ENCODE data around the gene NCOA7. TPM values are rescaled to one million over a fixed set of nuclear protein-coding genes. Genes with fewer than 3 reads are reported as not detected.
"Not testable (repeated sequence)": the region's sequence is repeated elsewhere in the genome, so short reads cannot be mapped to it uniquely, and the experiment has no call there.

NCOA7 gene
- total RNA-seq, 4 donors from 2014 or later, result 11.1 to 28.4 (median 22.1) TPM

DNA sequence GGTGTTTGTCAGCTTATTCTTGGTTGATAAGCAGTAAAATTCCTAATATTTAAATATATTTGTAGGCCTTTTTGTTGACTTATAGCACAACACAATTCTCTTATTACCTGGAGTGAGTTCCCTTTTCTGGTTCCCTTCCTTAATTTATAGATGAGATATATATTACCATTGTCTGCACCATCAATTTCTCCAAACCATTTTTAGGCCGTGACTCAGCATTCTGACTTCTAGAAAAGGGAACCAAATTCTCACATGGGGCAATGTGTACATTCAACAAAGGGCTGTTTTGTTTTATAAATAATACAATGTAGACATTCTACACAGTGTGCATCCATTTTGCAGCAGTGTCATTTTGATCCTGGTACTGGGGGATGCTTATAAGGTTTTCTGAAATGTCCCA lies 52.8 kb downstream of the NCOA7 start:
- peaks cover 4% of the 10 kb centered on the region for H3K4me1 ChIP-seq
- H3K36me3 ChIP-seq, result no peaks in the 10 kb centered on the region
- no peaks in the 10 kb centered on the region for H3K9me3 ChIP-seq
- H3K27me3 ChIP-seq, result no peaks in the 10 kb centered on the region
- H3K27ac ChIP-seq, result no peak overlapping the region
- WGBS, result 89% methylated on average over 1 of the region's 1 CpG
- H3K4me3 ChIP-seq, result no peak overlapping the region
- DNase-seq (ENCODE audit: low spot score in 2 of 2), result no peak
- no peak for TF ChIP-seq POLR2AphosphoS5 (IDR thresholded peaks at IDR 0.05)
- TF ChIP-seq EP300 (IDR thresholded peaks at IDR 0.05), result no peak
- no peak for TF ChIP-seq POLR2A (IDR thresholded peaks at IDR 0.05)
- TF ChIP-seq, protein P1, sequence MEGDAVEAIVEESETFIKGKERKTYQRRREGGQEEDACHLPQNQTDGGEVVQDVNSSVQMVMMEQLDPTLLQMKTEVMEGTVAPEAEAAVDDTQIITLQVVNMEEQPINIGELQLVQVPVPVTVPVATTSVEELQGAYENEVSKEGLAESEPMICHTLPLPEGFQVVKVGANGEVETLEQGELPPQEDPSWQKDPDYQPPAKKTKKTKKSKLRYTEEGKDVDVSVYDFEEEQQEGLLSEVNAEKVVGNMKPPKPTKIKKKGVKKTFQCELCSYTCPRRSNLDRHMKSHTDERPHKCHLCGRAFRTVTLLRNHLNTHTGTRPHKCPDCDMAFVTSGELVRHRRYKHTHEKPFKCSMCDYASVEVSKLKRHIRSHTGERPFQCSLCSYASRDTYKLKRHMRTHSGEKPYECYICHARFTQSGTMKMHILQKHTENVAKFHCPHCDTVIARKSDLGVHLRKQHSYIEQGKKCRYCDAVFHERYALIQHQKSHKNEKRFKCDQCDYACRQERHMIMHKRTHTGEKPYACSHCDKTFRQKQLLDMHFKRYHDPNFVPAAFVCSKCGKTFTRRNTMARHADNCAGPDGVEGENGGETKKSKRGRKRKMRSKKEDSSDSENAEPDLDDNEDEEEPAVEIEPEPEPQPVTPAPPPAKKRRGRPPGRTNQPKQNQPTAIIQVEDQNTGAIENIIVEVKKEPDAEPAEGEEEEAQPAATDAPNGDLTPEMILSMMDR (IDR thresholded peaks at IDR 0.05), result no peak

DNA sequence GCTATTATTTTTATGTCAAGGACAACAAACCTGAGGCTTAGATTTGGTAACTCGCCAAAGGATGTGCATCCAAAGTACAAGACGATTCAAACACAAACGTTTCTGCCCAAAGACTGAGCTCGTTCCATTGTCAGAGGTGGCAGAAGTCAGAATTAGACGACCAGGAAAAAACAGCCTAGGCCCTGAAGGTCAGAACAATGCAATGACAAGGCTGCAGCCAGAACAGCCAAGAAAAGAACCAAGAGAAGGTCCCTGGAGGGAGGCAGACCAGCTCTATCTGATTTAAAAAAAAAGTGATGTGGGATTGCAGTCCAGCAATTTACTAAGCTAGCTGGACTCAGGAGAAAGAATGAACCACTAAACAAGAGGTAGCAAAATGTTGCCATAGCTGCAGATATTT lies 54.2 kb downstream of the NCOA7 start:
- H3K4me1 ChIP-seq, result peaks cover 4% of the 10 kb centered on the region
- no peak overlapping the region for H3K4me3 ChIP-seq
- H3K27ac ChIP-seq, result no peak overlapping the region
- TF ChIP-seq POLR2AphosphoS5 (IDR thresholded peaks at IDR 0.05), result no peak
- no peak for TF ChIP-seq EP300 (IDR thresholded peaks at IDR 0.05)
- no peak for TF ChIP-seq POLR2A (IDR thresholded peaks at IDR 0.05)
- TF ChIP-seq, protein P1 (IDR thresholded peaks at IDR 0.05), result no peak
- no peaks in the 10 kb centered on the region for H3K27me3 ChIP-seq
- H3K9me3 ChIP-seq, result no peaks in the 10 kb centered on the region
- WGBS, result 63% methylated on average over 5 of the region's 5 CpGs
- DNase-seq (ENCODE audit: low spot score in 2 of 2), result no peak
- H3K36me3 ChIP-seq, result no peaks in the 10 kb centered on the region

DNA sequence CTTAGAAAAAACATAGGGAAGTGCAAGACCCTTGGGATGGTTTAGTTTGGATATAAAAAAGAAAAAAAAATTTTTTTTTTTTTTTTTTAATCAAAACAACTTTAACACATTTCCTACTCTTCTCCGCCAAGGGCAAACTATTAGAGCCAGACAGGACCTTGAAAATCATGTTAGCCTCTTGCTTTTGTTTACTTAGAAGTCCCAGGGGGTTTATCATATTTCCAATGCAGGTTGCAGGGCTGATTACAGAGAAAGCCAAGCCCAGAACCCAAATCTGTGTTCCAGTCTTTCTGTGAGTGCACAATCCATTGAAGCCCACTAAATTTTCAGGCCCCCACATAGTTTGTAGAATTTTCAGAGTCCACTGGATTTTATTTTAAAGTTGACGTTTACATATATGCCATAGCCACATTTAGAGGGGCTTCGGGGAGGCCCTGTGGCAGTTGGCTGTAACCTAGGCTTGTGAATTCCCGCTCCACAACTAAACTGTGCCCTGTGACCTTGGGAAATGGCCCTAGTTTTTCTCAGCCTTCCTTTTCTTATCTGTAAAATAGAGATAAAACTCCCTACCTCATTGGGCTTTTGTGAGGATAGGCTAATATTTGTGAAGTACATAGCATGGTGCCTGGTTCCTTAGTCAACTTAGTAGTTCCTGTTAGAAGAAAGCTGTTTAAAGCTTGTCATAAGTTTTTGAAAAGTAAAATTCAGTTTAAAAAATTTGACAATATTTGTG lies 55.7 kb downstream of the NCOA7 start:
- H3K27me3 ChIP-seq, result no peaks in the 10 kb centered on the region
- H3K4me3 ChIP-seq, result no peak overlapping the region
- no peak for TF ChIP-seq EP300 (IDR thresholded peaks at IDR 0.05)
- TF ChIP-seq, protein P1 (IDR thresholded peaks at IDR 0.05), result no peak
- H3K36me3 ChIP-seq, result no peaks in the 10 kb centered on the region
- H3K9me3 ChIP-seq, result no peaks in the 10 kb centered on the region
- DNase-seq (ENCODE audit: low spot score in 2 of 2), result no peak
- 88% methylated on average over 4 of the region's 4 CpGs for WGBS
- peaks cover 4% of the 10 kb centered on the region for H3K4me1 ChIP-seq
- no peak overlapping the region for H3K27ac ChIP-seq

DNA sequence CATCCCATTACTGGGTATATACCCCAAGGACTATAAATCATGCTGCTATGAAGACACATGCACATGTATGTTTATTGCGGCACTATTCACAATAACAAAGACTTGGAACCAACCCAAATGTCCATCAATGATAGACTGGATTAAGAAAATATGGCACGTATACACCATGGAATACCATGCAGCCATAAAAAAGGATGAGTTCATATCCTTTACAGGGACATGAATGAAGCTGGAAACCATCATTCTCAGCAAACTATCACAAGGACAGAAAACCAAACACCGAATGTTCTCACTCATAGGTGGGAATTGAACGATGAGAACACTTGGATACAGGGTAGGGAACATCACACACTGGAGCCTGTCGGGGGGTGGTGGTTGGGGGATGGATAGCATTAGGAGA lies 57.5 kb downstream of the NCOA7 start:
- H3K36me3 ChIP-seq; H3K27ac ChIP-seq; H3K27me3 ChIP-seq; H3K4me1 ChIP-seq; DNase-seq (ENCODE audit: low spot score in 2 of 2); H3K9me3 ChIP-seq; H3K4me3 ChIP-seq: not testable (repeated sequence)
- 96% methylated on average over 5 of the region's 5 CpGs for WGBS

DNA sequence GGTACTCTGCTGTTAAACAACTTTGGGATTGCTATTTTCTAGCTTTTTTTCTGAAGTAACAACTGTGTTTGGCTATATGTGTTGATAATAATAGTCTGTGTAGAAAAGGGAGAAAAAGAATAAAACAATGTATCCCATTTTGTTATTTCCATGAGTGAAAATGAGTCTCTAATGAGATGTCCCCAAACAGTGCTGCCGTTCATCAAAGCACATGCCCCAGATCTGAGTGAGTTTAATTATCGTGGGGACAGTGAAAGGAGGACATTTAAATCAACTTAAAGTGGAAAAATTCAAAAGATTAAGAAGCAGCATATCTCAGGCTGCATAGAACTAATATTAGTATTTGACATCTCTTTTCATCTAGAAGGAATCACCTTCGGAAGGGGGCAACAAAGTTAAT lies 59.6 kb downstream of the NCOA7 start:
- 75% methylated on average over 3 of the region's 3 CpGs for WGBS
- no peaks in the 10 kb centered on the region for H3K9me3 ChIP-seq
- no peak for DNase-seq (ENCODE audit: low spot score in 2 of 2)
- TF ChIP-seq, protein P1 (IDR thresholded peaks at IDR 0.05), result no peak
- no peak for TF ChIP-seq POLR2A (IDR thresholded peaks at IDR 0.05)
- TF ChIP-seq POLR2AphosphoS5 (IDR thresholded peaks at IDR 0.05), result no peak
- TF ChIP-seq EP300 (IDR thresholded peaks at IDR 0.05), result no peak
- H3K27me3 ChIP-seq, result no peaks in the 10 kb centered on the region
- H3K27ac ChIP-seq, result no peak overlapping the region
- peaks cover 2% of the 10 kb centered on the region for H3K4me1 ChIP-seq
- no peak overlapping the region for H3K4me3 ChIP-seq
- H3K36me3 ChIP-seq, result no peaks in the 10 kb centered on the region

DNA sequence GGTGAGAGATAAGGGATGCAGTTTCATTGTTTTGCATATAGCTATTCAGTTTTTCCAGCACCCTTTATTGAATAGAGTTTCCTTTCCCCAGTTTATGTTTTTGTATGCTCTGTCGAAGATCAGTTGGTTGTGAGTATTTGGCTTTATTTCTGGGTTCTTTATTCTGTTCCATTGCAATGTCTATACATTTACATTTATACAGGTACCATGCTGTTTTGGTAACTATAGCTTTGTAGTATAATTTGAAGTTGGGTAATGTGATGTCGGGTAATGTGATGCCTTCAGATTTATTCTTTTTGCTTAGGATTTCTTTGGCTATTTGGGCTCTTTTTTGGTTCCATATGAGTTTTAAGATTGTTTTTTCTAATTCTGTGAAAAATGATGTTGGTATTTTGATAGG lies 61.8 kb downstream of the NCOA7 start:
- H3K9me3 ChIP-seq, result no peaks in the 10 kb centered on the region
- TF ChIP-seq, protein P1 (IDR thresholded peaks at IDR 0.05), result no peak
- no peak for TF ChIP-seq POLR2A (IDR thresholded peaks at IDR 0.05)
- no peak for TF ChIP-seq POLR2AphosphoS5 (IDR thresholded peaks at IDR 0.05)
- no peak for TF ChIP-seq EP300 (IDR thresholded peaks at IDR 0.05)
- H3K27me3 ChIP-seq, result no peaks in the 10 kb centered on the region
- H3K36me3 ChIP-seq, result peaks cover 4% of the 10 kb centered on the region
- no peak overlapping the region for H3K4me3 ChIP-seq
- no peak overlapping the region for H3K27ac ChIP-seq
- no peak for DNase-seq (ENCODE audit: low spot score in 2 of 2)
- 98% methylated on average over 2 of the region's 2 CpGs for WGBS
- peaks cover 2% of the 10 kb centered on the region for H3K4me1 ChIP-seq

All from suprapubic skin (tissue), 4 donors.